HUES48 (cell line): ENCODE data around the gene ATG14.

ENCODE experiments used
- H3K27ac ChIP-seq: one replicate; pipeline ENCODE4 v1.7.0; 2013; ENCODE audit warnings: low read depth, low read length, inconsistent platforms
- H3K27me3 ChIP-seq: 2 replicates; pipeline ENCODE4 v1.6.1; 2013; ENCODE audit warnings: mild to moderate bottlenecking, low read length; ENCODE audit not compliant: control insufficient read depth, insufficient read depth
- H3K36me3 ChIP-seq: 2 replicates; pipeline ENCODE4 v1.6.1; 2013; ENCODE audit warnings: low read length; ENCODE audit not compliant: control insufficient read depth, insufficient read depth
- H3K4me1 ChIP-seq: 2 replicates; pipeline ENCODE4 v1.6.1; 2013; ENCODE audit warnings: mild to moderate bottlenecking, low read length; ENCODE audit not compliant: control insufficient read depth, insufficient read depth
- H3K4me3 ChIP-seq: 2 replicates; pipeline ENCODE4 v1.5.1; 2013; ENCODE audit warnings: mild to moderate bottlenecking, low read depth, low read length
- H3K9ac ChIP-seq: 2 replicates; pipeline ENCODE4 v1.6.1; 2013; ENCODE audit warnings: mild to moderate bottlenecking, low read depth, low read length, moderate library complexity
- H3K9me3 ChIP-seq: 2 replicates; pipeline ENCODE4 v1.6.1; 2013; ENCODE audit warnings: low read length; ENCODE audit not compliant: control insufficient read depth, insufficient read depth

Gene ATG14

GRCh38 chr14:55449116-55449515 lies 37.5 kb upstream of the ATG14 start:
- Histone ChIP-seq H3K4me3 (no peak overlapping the region), H3K4me1 (peaks cover 14% of the 10 kb centered on the region), H3K27ac (no peak overlapping the region), H3K27me3 (no peaks in the 10 kb centered on the region), H3K9ac (no peak overlapping the region), H3K36me3 (no peaks in the 10 kb centered on the region), H3K9me3 (no peaks in the 10 kb centered on the region)

DNA sequence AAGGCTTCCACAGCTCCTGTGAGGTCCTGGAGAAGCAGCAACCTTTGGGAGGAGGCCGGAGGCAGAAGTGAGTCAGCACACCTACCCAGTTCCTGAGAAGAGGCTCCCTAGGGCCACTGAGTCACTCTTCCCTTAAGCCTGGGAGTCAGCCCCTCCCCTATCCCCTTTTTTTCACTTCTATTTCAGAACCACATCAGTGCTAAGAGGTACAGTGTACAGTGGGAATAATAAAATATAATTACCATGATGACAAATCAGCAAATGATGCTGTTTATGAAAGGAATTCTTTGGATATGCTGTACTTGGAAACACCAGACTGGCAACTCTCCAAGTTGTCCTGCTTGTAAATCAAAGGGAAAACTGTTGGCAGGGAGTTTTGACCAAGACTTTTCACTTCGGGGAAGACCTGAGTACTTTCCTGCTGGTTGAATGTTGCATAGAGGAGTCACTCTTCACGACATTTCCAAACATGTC lies 36.5 kb upstream of the ATG14 start:
- no peaks in the 10 kb centered on the region for H3K27me3 ChIP-seq
- no peaks in the 10 kb centered on the region for H3K36me3 ChIP-seq
- H3K27ac ChIP-seq = no peak overlapping the region
- peaks cover 8% of the 10 kb centered on the region for H3K4me1 ChIP-seq
- no peaks in the 10 kb centered on the region for H3K9me3 ChIP-seq
- no peak overlapping the region for H3K9ac ChIP-seq
- no peak overlapping the region for H3K4me3 ChIP-seq

GRCh38 chr14:55446833-55447232 lies 35.2 kb upstream of the ATG14 start:
- no peak overlapping the region for H3K4me3 ChIP-seq
- H3K9me3 ChIP-seq = no peaks in the 10 kb centered on the region
- H3K9ac ChIP-seq = no peak overlapping the region
- H3K36me3 ChIP-seq = no peaks in the 10 kb centered on the region
- H3K4me1 ChIP-seq = peaks cover 8% of the 10 kb centered on the region
- H3K27me3 ChIP-seq = no peaks in the 10 kb centered on the region
- no peak overlapping the region for H3K27ac ChIP-seq

DNA sequence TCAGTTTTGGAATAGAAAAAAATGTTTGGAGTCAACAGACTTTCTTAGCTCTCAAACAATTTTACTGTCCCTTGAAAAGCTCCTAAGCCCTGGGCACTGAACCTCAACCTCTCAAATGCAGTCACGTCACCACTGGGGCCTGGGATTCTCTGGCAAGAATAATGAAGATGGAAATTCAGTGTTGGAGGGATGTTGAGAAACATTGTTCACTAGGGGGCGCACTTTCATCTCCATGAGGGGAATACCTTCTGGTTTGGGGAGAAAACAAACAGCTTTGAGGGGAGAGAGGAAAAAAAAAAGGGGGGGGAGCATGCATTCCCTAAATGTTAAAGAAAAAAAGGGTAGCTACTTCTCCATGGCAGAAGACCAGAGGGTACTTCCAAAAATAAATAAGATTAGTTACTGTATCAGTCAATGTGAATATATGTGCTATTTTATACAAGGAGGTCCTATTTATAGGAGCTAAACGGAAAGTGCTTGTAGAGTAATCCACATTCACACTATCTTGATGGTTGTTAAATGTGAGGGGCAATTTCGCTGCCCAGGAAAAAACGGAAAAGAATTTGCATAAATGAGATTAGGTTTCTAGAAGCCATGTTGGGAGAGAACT lies 34.6 kb upstream of the ATG14 start:
- H3K4me3 ChIP-seq = no peak overlapping the region
- no peaks in the 10 kb centered on the region for H3K36me3 ChIP-seq
- H3K9ac ChIP-seq = no peak overlapping the region
- no peak overlapping the region for H3K27ac ChIP-seq
- H3K9me3 ChIP-seq = no peaks in the 10 kb centered on the region
- H3K4me1 ChIP-seq = peaks cover 8% of the 10 kb centered on the region
- no peaks in the 10 kb centered on the region for H3K27me3 ChIP-seq

GRCh38 chr14:55441286-55441685 lies 29.7 kb upstream of the ATG14 start:
- Histone ChIP-seq H3K27ac (no peak overlapping the region), H3K4me1 (peaks cover under 1% of the 10 kb centered on the region; the same call in 1 of the 2 replicates), H3K4me3 (no peak overlapping the region), H3K27me3 (no peaks in the 10 kb centered on the region), H3K9me3 (no peaks in the 10 kb centered on the region), H3K9ac (no peak overlapping the region), H3K36me3 (no peaks in the 10 kb centered on the region)

GRCh38 chr14:55440385-55440784 lies 28.8 kb upstream of the ATG14 start, which contains the start of gene TBPL2:
TSS of gene TBPL2 (minus strand) at chr14:55440616. CDS start at chr14:55440449, 167 bp downstream.
- H3K4me1 ChIP-seq = no peaks in the 10 kb centered on the region
- no peak within 1 kb of the TSS for H3K27ac ChIP-seq
- no peaks in the 10 kb centered on the region for H3K9me3 ChIP-seq
- H3K36me3 ChIP-seq = no peaks in the 10 kb centered on the region
- H3K27me3 ChIP-seq = no peaks in the 10 kb centered on the region
- no peak within 1 kb of the TSS for H3K9ac ChIP-seq
- peak within 1 kb of the TSS; percentile 9; the same call in 1 of the 2 replicates for H3K4me3 ChIP-seq

- Histone ChIP-seq H3K9ac (no peak overlapping the region), H3K27ac (no peak overlapping the region), H3K36me3 (no peaks in the 10 kb centered on the region), H3K27me3 (no peaks in the 10 kb centered on the region), H3K4me3 (no peak overlapping the region), H3K4me1 (peaks cover 7% of the 10 kb centered on the region), H3K9me3 (no peaks in the 10 kb centered on the region)
These were observed 26.5 kb upstream of the ATG14 start for GRCh38 chr14:55438066-55438683.

DNA sequence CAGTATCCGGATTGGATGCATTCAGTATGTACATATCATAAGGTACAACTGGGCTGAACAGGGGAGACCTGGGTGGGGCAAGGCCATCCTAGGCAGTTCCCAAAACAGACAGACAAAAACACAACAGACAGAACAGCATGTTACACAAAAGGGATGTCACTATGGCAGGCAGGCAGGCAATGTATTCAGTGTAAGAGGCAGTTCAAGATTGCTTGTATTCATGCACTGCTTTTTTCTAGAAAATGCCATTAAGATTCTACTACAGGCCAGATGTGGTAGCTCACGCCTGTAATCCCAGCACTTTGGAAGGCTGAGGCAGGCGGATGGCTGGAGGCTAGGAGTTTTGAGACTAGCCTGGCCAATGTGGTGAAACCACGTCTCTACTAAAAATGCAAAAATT lies 25.3 kb upstream of the ATG14 start:
- peaks cover 7% of the 10 kb centered on the region for H3K4me1 ChIP-seq
- no peaks in the 10 kb centered on the region for H3K9me3 ChIP-seq
- H3K27me3 ChIP-seq = no peaks in the 10 kb centered on the region
- no peak overlapping the region for H3K27ac ChIP-seq
- no peak overlapping the region for H3K4me3 ChIP-seq
- H3K36me3 ChIP-seq = no peaks in the 10 kb centered on the region
- H3K9ac ChIP-seq = no peak overlapping the region

DNA sequence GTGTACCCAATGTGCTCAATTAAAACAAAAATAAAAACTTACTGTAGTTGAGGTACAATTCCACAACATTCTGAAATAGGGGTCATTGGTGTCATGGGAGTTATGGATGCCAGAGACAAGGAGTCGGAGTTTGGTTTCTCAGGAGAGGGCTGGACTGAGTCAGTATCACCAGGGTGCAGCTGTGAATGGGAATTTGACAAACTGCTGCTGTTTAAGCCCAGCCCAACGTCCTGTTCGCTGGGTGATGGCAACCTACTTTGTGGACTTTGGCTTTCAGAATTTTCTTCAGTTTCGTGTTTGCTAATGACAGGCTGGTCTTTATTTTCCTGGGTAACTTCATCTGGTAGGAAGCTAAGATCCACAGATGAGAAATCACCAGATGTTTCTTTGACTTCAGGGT lies 24.9 kb upstream of the ATG14 start:
- no peak overlapping the region for H3K27ac ChIP-seq
- H3K4me3 ChIP-seq = no peak overlapping the region
- H3K9me3 ChIP-seq = no peaks in the 10 kb centered on the region
- H3K9ac ChIP-seq = no peak overlapping the region
- H3K36me3 ChIP-seq = no peaks in the 10 kb centered on the region
- H3K4me1 ChIP-seq = peaks cover 7% of the 10 kb centered on the region
- no peaks in the 10 kb centered on the region for H3K27me3 ChIP-seq

DNA sequence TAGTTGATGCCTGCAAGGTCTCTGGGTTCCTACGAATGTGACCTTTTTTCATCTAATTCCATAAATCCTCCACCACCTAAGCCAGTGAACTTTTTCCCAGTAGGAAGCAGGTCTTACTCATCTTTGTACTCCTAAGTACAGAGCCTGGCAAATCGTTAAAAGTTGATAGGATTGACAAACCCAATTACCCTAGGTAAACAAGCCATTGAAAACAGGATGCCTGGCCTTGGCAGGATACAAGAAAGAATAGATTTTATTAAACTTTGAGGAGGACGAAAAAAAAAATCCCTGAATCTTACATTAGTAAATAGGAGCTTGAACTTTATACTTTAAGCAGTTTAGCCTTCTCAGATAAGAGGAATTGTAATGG lies 23.2 kb upstream of the ATG14 start:
- H3K4me1 ChIP-seq = peaks cover 10% of the 10 kb centered on the region
- no peak overlapping the region for H3K9ac ChIP-seq
- no peaks in the 10 kb centered on the region for H3K9me3 ChIP-seq
- no peaks in the 10 kb centered on the region for H3K27me3 ChIP-seq
- H3K36me3 ChIP-seq = no peaks in the 10 kb centered on the region
- H3K27ac ChIP-seq = peak overlapping the region; percentile 12
- no peak overlapping the region for H3K4me3 ChIP-seq

DNA sequence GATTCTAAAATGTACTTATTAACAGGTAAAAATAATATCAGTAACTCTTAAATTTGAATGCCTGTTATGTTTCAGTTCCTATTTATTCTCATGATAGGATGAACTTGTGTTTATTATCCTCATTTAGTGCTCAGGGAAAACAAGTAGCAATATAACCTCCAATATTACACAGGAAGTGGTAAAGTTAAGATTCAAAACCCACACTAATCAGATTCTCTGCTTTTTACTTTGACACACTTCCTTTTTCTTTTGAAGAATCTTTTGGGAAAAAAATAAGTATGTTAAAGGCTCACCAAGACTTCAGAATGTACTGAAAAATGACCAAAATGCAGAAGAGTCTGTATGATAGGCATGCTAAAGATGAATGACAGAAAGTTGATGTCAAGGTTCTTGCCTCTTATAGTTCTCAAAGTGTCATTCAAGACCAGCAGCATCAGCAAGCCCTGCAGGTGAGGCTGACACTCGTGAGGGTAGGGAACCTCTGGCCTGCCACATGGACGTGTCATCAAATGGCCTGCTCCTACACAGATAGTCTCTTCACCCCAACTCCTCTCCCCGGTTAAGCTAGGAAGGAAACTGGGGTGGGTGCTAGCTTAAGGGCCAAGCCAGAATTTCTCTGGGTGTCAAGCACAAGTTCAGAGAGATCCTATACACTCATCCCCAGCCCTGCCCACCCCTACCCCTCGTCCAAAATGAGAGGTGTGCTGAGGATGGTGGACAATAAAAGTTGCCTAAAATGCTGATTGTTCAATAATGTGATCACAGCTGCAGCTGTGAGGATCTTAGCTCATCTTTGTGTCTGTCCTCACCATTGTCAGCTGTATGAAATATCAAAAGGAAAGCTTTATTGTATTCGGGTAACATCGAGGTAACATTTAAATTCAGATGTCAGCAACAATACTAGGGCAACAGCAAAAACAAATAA lies 22.5 kb upstream of the ATG14 start:
- Histone ChIP-seq H3K9ac (no peak overlapping the region), H3K9me3 (no peaks in the 10 kb centered on the region), H3K36me3 (no peaks in the 10 kb centered on the region), H3K27me3 (no peaks in the 10 kb centered on the region), H3K27ac (peak overlapping the region; percentile 12), H3K4me1 (peaks cover 15% of the 10 kb centered on the region), H3K4me3 (no peak overlapping the region)
